Superior temporal gyrus (tissue), 1 donor: ENCODE data around the gene TLCD4.
A peak's percentile ranks its signal among the peaks of the same experiment; 100 is the strongest.
"Not testable (repeated sequence)": the region's sequence is repeated elsewhere in the genome, so short reads cannot be mapped to it uniquely, and the experiment has no call there.

Source experiments
- DNase-seq: peaks from one replicate; pipeline ENCODE4 v3.0.0-alpha.2; 2016; ENCODE audit errors: extremely low spot score

The TLCD4 gene, protein sequence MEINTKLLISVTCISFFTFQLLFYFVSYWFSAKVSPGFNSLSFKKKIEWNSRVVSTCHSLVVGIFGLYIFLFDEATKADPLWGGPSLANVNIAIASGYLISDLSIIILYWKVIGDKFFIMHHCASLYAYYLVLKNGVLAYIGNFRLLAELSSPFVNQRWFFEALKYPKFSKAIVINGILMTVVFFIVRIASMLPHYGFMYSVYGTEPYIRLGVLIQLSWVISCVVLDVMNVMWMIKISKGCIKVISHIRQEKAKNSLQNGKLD

DNA sequence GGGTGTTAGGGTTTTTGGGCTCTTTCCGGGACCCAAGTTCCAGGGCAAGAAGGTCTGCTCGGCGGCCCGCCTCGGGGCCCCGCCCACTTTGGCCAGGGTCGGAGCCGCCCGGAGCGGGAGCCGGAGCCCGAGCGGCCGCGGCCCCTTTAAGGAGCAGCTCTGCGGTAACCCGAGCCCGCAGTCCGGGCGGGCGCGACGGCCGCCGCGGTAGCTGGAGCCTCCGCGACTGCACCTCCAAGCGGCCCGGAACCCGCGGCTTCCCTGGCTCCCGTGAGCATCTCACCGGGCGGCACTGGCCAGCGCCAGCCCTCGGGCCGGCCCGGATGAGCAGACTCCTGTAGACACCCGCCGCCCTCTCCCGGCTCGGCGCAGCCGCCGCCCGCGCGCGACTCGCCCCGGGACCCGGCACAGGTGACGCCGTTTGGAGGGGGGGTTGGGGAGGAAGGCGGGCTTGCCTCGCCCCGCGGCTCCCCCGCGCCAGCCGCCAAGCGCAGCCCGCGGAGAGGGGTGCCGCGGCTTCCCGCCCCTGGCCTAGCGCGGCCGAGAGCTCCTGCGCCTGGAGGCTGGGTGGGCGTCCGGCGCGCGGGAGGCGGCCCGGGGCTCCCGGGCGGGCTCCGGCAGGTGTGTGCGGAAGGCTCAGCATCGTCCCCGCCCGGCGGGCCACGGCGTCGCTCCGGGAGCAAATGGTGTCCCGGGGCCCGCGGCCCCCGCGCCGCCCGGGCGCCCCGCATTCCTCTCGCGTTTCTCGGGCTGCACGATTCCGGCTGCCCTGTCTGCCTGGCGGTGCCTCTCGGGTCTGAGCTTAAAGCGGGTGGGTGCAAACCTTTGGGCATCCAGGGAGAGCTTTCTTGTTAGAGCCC, at the start of gene TLCD4:
Gene TLCD4, plus strand, starts transcription at position 149 of the 860 bp plus-strand sequence. CDS start 26,547 bp downstream, outside the sequence.
- no peak for DNase-seq

GRCh38 chr1:95067568-95067967, 49.6 kb upstream of the TLCD4 start:
- no peak for DNase-seq

DNA sequence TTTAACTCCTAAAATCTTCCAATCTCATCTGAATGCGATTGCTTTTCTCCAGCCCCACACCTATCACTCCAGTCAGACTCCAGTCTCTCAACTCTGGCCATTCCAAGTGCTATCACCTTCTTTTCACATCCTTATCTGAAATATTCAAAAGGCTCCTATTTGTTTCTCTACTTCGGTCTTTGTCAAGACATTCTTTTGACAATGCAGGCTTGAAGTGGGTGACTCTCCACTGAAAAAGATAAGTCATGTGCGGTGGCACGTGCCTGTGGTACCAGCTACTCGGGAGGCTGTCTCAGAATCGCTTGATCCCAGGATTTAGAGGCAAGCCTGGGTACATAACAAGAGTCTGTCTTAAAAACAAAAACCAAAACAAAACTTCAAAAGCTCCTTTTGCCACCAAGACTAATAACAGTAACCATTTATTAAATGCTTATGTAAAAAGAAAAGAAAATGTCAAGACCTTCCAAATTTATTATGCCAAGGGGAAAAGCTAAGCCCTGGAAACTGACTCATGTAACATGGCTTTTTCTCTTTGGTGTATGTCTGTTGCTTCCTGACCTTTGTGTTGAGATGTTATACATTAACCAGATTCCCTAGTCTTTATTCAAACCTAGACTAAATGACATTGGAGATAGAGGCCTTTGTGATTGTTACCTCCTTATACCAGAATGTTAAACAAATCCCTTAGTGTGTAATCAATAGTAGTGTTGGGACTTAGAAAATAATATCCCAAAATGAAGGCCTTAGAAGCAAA, 48.0 kb upstream of the TLCD4 start:
- DNase-seq: no peak

DNA sequence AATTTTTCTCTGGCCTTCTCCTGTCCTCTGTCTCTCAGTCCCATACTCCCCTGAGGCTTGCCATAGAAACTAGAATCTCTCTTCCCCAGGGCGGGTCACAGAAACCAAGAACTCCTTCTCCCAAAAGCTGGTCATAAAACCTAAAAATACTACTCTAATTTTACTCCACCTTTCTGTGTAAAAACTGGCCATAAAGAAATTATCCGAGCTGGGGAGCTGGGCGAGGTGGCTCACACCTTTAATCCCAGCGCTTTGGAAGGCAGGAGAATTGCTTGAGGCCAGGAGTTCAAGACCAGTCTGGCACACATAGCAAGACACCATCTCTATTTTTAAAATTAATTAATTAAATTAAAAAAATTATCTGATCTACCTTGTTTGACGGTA, 47.5 kb upstream of the TLCD4 start:
- no peak for DNase-seq

DNA sequence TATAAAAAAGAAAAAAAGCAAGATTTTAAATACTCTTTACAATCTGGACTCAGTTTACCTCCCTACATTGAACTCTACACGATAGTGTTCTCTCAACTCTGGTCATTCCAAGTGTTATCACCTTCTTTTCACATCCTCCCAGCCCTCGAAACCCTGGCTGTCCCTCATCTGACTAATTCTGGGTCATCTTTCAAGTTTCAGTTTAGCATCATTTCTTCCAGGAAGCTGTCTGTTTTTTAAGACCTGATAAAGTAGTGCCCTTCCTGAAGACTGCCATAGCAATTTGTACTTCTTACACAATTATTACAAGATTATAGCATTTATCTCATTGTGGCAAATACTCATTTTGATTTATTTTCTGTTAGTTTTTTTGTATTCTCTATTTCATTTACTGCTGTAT, 45.6 kb upstream of the TLCD4 start:
- DNase-seq: no peak

DNA sequence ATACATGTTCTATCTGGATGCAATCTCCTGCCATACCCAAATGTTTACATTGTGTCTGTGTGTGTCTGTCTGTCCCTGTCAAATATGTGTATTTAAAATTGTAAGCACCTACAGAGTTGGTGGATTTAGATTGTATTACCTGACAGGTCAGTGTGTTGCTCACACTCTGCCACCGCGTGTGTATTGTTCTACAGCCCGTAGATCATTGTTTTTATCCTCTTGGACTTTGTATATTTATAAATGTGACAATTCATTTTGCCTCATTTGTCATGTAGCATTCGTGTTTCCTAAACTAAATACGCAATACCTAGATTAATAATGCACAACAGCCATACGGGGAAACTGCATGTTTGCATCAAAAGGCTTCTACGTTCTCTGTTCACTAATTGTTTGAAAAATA, 45.0 kb upstream of the TLCD4 start:
- no peak for DNase-seq

DNA sequence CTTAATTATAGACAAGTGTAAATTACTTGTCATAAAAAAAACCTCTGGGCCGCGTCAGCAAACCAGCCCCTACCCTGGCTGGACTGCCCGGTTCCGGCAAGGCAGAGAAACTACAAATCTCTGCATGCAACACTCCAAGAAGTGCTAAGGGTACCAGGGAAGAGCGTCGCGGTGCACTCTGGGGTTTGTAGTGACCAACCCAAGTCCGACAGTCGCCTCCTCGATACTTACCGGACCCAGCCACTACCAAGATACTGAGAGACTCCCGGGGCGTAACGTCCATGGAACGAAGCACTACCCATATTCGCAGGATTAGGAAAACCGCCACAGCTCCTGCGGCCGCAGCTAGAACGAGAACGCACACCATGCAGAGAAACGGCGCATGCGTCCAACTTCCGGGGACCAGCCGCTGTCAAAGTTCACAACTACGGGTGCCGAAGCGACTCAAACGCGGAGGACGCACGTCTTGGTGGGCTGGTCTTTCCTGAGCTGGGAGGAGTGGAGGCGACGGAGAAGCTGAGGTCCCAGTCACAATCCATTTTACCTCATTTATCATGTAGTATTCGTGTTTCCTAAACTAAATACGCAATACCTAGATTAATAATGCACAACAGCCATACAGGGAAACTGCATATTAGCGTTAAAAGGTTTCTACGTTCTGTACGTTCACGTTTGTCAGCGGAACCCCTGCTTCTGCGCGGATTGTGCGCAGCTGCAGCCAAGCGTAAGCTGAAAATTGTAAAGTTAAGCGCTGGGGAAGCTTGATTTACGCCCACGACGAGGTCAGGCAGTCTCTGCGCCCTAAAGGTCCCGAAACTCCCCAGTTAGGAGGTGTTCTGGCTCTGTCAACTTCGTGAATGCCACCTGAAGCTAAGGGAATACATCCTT, 44.4 kb upstream of the TLCD4 start, which contains the start of gene ALG14:
Gene ALG14, minus strand, starts transcription at position 420 of the 888 bp plus-strand sequence. Its CDS starts 53 bp downstream, at position 367.
- peak; percentile 98 for DNase-seq

GRCh38 chr1:95073446-95073845, 43.7 kb upstream of the TLCD4 start:
- no peak for DNase-seq

- no peak for DNase-seq
These were observed 41.1 kb upstream of the TLCD4 start for GRCh38 chr1:95076034-95076433.

DNA sequence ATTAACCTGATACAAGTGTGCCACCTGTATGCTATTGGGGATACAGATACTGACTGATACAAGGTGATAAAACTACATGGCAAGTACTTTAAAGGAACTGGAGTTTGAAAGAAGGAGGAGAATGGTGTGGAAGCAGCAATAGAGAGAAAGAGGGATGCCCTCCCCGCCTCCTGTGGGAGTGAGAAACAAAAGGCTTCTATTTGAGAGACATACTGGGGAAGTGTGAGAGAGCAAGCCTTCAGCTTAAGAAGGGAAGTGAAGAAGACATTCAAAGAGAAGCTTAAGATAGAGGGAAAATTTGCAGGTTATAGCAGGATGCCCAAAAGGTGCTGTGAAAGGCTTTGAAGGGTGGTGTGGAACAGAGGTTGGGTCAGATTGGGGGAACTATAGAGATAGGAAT, 36.7 kb upstream of the TLCD4 start:
- peak; percentile 30 for DNase-seq

- DNase-seq: no peak
These were observed 36.3 kb upstream of the TLCD4 start for GRCh38 chr1:95080879-95081278.

GRCh38 chr1:95084317-95085176, 32.6 kb upstream of the TLCD4 start:
- DNase-seq: peak; percentile 75

GRCh38 chr1:95085376-95085775, 31.8 kb upstream of the TLCD4 start:
- no peak for DNase-seq

DNA sequence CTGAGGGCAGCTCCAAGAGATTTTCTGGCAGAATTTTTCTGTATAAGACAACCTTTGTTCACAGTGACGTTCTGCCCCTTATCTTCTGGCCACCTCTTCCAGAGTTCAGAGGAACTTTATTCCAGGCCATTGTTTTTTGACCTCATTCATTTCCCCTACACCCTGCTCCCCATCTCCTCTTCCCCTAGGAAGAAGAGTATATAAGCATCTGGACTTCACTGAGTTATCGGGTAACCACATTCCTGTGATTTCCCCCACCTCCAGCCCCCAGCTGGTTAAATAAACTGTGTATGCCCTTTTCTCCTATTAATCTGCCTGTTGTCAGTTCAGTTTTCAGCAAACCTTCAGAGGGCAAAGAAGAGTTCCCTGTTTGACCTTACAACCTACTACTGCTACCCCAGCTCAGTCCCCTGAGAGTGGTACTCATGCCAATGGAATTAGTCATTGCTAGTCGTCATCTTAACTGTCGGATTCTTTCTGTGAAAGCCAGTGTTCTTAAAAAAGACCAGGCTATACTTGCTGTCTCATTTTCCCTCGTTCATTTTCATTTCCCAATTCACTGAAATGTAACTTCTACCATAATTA, 30.1 kb upstream of the TLCD4 start:
- no peak for DNase-seq

GRCh38 chr1:95088303-95088702, 28.9 kb upstream of the TLCD4 start:
- no peak for DNase-seq

DNA sequence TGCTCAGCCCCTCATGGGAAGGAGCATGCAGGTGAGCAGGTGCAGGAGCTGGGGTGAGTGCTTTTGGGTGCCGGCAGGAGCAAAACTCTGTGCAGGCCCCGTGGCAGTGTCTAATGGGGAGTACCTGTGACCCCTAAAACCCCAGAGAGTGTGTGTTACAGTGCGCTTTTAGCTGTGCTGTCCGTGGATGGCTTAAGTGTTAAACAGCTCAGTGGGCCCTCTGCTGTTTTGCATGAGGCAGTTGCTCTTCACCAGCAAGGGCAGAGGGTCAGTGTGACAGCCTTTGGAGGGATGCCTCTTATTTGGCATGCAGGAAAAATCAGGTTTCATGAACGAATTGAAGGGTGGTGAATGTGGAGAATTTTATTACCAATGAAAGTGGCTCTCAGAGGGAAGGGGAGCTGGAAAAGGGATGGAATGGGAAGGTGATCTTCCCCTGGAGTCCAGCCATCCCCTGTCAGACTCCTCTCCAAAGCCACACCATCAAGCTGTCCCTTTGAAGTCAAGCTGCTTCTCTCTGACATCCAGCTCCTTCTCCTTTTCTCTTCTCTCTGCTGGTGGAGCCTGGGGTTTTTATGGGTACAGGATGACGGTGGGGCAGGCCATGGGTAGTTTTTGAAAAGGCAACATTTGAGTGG, 27.4 kb upstream of the TLCD4 start:
- DNase-seq: no peak

- not testable (repeated sequence) for DNase-seq
These were observed 25.9 kb upstream of the TLCD4 start for GRCh38 chr1:95091290-95091689.

- DNase-seq: not testable (repeated sequence)
These were observed 24.3 kb upstream of the TLCD4 start for GRCh38 chr1:95092891-95093290.

DNA sequence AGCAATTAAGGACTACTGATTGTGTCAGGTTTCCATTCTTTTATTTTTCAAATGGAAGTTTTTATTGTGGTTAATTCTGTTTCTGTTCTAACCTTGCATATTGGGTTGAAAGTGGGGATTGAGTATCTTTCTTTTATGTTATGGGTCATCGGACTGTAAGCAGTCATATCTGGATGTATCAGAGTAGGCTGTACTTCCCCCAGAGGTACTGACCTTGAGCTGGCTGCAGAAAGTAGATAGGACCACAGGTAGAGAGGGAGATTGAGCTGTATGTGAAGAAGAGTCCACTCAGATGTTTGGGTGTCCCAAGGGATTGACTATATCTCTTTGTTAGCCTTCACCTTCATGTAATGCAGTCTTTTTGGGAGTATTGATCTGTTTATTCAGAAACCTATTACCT, 23.9 kb upstream of the TLCD4 start:
- no peak for DNase-seq
